Hepatocyte (in vitro differentiated cells): ENCODE data around the gene SGCA. TPM values are rescaled to one million over a fixed set of nuclear protein-coding genes. Genes with fewer than 3 reads are reported as not detected.

Experiments
- DNase-seq: peaks from one replicate; pipeline ENCODE4 v3.0.0-alpha.2; 2016; ENCODE audit warnings: low spot score
- H2AFZ ChIP-seq: fragments of 200-600 bp; sonication (generic); 2 replicates; pipeline ENCODE4 v1.6.0; 2016; ENCODE audit warnings: antibody characterized with exemption, mild to moderate bottlenecking
- H3K27ac ChIP-seq: fragments of 200-600 bp; sonication (generic); 2 replicates; pipeline ENCODE4 v1.5.1; 2016; ENCODE audit warnings: mild to moderate bottlenecking
- H3K27me3 ChIP-seq: fragments of 200-600 bp; sonication (generic); 2 replicates; pipeline ENCODE4 v1.6.1; 2016
- H3K36me3 ChIP-seq: fragments of 200-600 bp; sonication (generic); replicated peaks from 2 replicates; pipeline ENCODE4 v1.5.1; 2016; ENCODE audit warnings: low read depth; ENCODE audit not compliant: insufficient read depth
- H3K4me1 ChIP-seq: fragments of 200-600 bp; sonication (generic); 2 replicates; pipeline ENCODE4 v1.5.1; 2016; ENCODE audit warnings: mild to moderate bottlenecking, moderate library complexity; ENCODE audit not compliant: insufficient read depth
- H3K4me2 ChIP-seq: fragments of 200-600 bp; sonication (generic); 2 replicates; pipeline ENCODE4 v1.6.0; 2016
- H3K4me3 ChIP-seq: fragments of 200-600 bp; sonication (generic); 2 replicates; pipeline ENCODE4 v1.5.1; 2016; ENCODE audit warnings: mild to moderate bottlenecking
- H3K79me2 ChIP-seq: fragments of 200-600 bp; sonication (generic); 2 replicates; pipeline ENCODE4 v1.6.0; 2017; ENCODE audit warnings: mild to moderate bottlenecking
- H3K9me2 ChIP-seq: fragments of 200-600 bp; sonication (generic); replicated peaks from 2 replicates; pipeline ENCODE4 v1.6.0; 2017; ENCODE audit warnings: mild to moderate bottlenecking; ENCODE audit not compliant: insufficient read depth
- H3K9me3 ChIP-seq: fragments of 200-600 bp; sonication (generic); 2 replicates; pipeline ENCODE4 v1.5.1; 2016; ENCODE audit warnings: low read depth, mild to moderate bottlenecking
- H4K20me1 ChIP-seq: fragments of 200-600 bp; sonication (generic); 2 replicates; pipeline ENCODE4 v1.6.0; 2016; ENCODE audit warnings: mild to moderate bottlenecking; ENCODE audit not compliant: insufficient read depth, poor library complexity, severe bottlenecking
- EZH2 ChIP-seq: fragments of 200-600 bp; sonication (generic); IDR thresholded peaks from 2 replicates; pipeline ENCODE4 v1.6.1; 2016; ENCODE audit warnings: antibody characterized with exemption, mild to moderate bottlenecking, borderline replicate concordance
- EZH2phosphoT487 ChIP-seq: fragments of 200-600 bp; sonication (generic); IDR thresholded peaks from one replicate; pipeline ENCODE4 v1.6.1; 2018; ENCODE audit warnings: antibody characterized with exemption, mild to moderate bottlenecking, low read depth, moderate library complexity; ENCODE audit not compliant: unreplicated experiment, severe bottlenecking
- WGBS: methylation state at CpG from one replicate; pipeline ENCODE4 v1.1.6; 2016; ENCODE audit warnings: low lambda C conversion rate; ENCODE audit errors: missing lambda C conversion rate; 5-methylcytosine and 5-hydroxymethylcytosine counted together
- polyA plus RNA-seq: library from polyadenylated mRNA; unstranded; fragments of >200 nt; fragmentation: Nextera tagmentation; extraction: Ambion mirVana; gene quantifications from 2 replicates; pipeline ENCODE4 v1.2.1, GENCODE V29; 2016
- total RNA-seq: library from RNA; depleted of rRNA; stranded (reverse); fragments of >200 nt; gene quantifications from 2 replicates; pipeline ENCODE4 v1.2.3, GENCODE V29; 2014
- TF ChIP-seq, protein P1 (sequence below): fragments of 200-600 bp; sonication (generic); IDR thresholded peaks from 2 replicates; pipeline ENCODE4 v1.5.1; 2016; ENCODE audit warnings: antibody characterized with exemption, mild to moderate bottlenecking; ENCODE audit not compliant: poor library complexity

The SGCA gene
- total and polyA plus RNA-seq, 2 experiments from 2014 or later = 0.37 to 2.2 TPM

DNA sequence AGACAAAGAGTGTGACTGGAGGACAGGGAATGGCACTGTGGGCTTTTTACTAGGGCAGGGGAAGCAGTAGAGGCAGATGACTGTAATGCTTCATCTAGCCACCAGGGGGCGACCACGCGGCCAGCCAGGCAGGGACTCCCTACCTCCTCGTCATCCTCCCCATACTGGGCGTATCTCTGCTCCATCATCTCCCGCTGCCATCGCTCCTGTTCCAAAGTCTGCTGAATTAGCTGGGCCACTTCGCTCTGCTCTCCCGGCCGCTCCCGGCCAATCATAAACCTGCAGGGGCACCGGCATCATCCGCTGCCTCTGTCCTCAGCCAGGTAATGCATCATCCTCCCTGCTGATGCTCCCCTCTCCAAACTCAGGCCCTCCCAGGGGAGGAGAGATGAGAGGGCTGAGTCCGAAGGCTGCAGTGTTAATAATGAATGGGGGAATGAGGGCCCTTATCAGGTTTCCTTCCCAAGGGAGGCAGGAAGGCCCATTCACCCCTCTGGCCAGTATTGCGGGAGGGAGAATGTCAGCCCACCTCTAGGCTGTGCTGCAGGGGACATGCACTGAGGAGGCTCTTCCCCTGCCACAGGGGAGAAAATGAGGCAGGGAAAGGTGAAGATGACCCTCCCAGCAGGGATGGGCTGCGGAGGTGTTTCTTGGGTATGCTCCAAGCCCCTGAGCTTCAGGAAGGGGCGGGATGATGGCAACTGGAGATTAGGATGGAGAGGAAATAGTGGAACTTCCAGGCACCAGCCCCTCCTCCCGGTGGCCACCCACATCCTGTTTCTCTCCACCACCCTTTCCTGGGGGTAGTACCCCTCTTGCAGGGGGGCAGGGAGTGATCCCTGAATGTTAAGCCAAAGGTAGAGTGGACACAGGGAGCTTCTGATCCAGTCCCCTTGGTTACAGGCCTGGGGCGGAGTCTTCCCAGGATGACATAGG lies 25.6 kb upstream of the SGCA start:
- no peak overlapping the region for H3K4me2 ChIP-seq
- no peaks in the 10 kb centered on the region for H3K9me2 ChIP-seq
- H4K20me1 ChIP-seq = peaks cover 4% of the 10 kb centered on the region
- no peaks in the 10 kb centered on the region for H3K4me1 ChIP-seq
- no peaks in the 10 kb centered on the region for H3K27me3 ChIP-seq
- no peak overlapping the region for H3K27ac ChIP-seq
- 54% methylated on average over 19 of the region's 19 CpGs for WGBS
- TF ChIP-seq EZH2 = no peak
- TF ChIP-seq, protein P1, sequence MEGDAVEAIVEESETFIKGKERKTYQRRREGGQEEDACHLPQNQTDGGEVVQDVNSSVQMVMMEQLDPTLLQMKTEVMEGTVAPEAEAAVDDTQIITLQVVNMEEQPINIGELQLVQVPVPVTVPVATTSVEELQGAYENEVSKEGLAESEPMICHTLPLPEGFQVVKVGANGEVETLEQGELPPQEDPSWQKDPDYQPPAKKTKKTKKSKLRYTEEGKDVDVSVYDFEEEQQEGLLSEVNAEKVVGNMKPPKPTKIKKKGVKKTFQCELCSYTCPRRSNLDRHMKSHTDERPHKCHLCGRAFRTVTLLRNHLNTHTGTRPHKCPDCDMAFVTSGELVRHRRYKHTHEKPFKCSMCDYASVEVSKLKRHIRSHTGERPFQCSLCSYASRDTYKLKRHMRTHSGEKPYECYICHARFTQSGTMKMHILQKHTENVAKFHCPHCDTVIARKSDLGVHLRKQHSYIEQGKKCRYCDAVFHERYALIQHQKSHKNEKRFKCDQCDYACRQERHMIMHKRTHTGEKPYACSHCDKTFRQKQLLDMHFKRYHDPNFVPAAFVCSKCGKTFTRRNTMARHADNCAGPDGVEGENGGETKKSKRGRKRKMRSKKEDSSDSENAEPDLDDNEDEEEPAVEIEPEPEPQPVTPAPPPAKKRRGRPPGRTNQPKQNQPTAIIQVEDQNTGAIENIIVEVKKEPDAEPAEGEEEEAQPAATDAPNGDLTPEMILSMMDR = peak; percentile 75
- no peaks in the 10 kb centered on the region for H3K36me3 ChIP-seq
- peak; percentile 82 for DNase-seq
- H3K9me3 ChIP-seq = no peaks in the 10 kb centered on the region
- no peak overlapping the region for H2AFZ ChIP-seq
- no peak overlapping the region for H3K4me3 ChIP-seq
- no peaks in the 10 kb centered on the region for H3K79me2 ChIP-seq

DNA sequence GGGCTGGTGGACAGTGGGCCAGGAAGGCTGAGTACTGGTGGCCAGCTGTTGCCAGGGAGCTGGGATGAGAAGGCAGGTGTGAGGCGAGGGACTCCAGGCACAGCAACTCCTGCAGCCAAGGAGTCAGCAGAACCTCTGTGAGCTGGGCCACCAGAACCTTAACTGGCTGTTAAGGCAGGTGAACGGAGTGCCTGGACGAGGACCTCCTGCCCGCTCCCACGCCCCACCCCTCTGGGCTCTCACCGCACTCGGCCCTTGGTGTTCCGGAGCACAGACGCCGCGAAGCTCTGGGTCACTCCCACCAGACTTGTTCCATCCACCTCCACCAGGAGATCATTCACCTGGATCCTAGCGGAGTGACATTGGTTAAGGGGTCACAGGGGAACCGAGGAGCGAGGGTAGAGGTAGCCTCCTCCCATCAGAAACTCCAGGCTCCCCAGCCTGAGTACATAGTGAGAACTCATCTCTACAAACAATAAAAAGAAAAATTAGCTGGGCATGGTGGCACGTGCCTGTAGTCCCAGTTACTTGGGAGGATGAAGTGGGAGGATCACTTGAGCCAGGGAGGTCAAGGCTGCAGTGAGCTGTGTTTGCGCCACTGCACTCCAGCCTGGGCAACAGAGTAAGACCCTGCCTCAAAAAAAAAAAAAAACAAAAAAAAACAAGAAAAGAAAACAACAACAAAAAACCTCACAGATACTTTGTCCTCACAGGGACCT lies 24.6 kb upstream of the SGCA start:
- no peaks in the 10 kb centered on the region for H3K9me2 ChIP-seq
- H3K9me3 ChIP-seq = no peaks in the 10 kb centered on the region
- no peak overlapping the region for H3K4me3 ChIP-seq
- H2AFZ ChIP-seq = no peak overlapping the region
- peaks cover 7% of the 10 kb centered on the region for H4K20me1 ChIP-seq
- no peak overlapping the region for H3K27ac ChIP-seq
- TF ChIP-seq EZH2 = no peak
- TF ChIP-seq, protein P1 = no peak
- TF ChIP-seq EZH2phosphoT487 = no peak
- no peaks in the 10 kb centered on the region for H3K36me3 ChIP-seq
- H3K4me1 ChIP-seq = peaks cover 5% of the 10 kb centered on the region
- peaks cover 6% of the 10 kb centered on the region for H3K79me2 ChIP-seq
- H3K27me3 ChIP-seq = no peaks in the 10 kb centered on the region
- H3K4me2 ChIP-seq = no peak overlapping the region
- no peak for DNase-seq
- WGBS = 92% methylated on average over 16 of the region's 16 CpGs

DNA sequence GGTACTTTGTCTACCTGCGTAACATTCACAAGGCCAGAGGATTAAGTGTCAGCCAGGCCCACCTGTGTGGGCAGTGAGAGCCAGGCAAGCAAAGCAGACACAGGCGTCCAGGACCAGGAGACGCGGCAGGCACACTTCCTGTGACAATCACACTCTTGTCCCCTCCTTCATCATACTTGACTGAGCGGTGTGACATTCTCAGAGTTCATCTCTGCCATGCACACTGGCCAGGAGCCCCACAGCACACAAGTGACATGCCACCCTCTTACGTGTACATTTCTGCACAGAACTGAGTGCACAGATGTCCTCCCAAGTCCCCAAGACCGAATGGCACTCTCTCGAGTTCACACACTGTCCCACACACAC lies 24.1 kb upstream of the SGCA start:
- Histone ChIP-seq H4K20me1 (peaks cover 13% of the 10 kb centered on the region), H3K36me3 (no peaks in the 10 kb centered on the region), H3K27me3 (no peaks in the 10 kb centered on the region), H3K9me2 (no peaks in the 10 kb centered on the region), H3K4me2 (no peak overlapping the region), H3K79me2 (peaks cover 12% of the 10 kb centered on the region), H3K9me3 (no peaks in the 10 kb centered on the region), H2AFZ (no peak overlapping the region), H3K4me1 (peaks cover 10% of the 10 kb centered on the region), H3K27ac (no peak overlapping the region), H3K4me3 (no peak overlapping the region)
- no peak for DNase-seq
- TF ChIP-seq, protein P1 = no peak
- TF ChIP-seq EZH2 (no peak), EZH2phosphoT487 (no peak)
- WGBS = 92% methylated on average over 8 of the region's 8 CpGs
